GM12873 (cell line): ENCODE results near the gene LRP1.

Experiments
- TF ChIP-seq, protein P1 (sequence below): IDR thresholded peaks from 2 replicates; pipeline ENCODE4 v1.5.1; 2012; ENCODE audit warnings: low read depth, mild to moderate bottlenecking, moderate library complexity, low read length, control low read depth; ENCODE audit not compliant: insufficient read depth; ENCODE audit errors: missing control alignments

LRP1 gene

DNA sequence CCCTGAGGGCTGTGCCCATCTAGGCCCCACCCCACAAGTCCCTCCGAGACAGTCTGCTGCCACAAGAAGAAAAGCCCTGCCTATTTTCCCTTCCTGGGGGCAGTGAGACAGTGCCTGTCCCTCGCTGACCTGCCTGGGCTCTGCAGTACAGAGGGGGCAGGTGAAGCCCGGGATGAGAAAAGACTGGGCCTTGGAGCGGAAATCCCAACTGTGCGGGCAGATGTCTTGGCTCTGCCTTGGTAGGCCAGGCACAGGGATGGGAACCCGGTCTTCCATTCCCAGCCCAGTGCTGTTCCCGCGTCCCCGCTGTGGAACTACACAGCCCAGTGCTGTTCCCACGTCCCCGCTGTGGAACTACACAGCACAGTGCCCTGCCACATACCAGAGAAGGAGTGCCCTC is 75.5 kb downstream of the LRP1 start:
- TF ChIP-seq, protein P1, sequence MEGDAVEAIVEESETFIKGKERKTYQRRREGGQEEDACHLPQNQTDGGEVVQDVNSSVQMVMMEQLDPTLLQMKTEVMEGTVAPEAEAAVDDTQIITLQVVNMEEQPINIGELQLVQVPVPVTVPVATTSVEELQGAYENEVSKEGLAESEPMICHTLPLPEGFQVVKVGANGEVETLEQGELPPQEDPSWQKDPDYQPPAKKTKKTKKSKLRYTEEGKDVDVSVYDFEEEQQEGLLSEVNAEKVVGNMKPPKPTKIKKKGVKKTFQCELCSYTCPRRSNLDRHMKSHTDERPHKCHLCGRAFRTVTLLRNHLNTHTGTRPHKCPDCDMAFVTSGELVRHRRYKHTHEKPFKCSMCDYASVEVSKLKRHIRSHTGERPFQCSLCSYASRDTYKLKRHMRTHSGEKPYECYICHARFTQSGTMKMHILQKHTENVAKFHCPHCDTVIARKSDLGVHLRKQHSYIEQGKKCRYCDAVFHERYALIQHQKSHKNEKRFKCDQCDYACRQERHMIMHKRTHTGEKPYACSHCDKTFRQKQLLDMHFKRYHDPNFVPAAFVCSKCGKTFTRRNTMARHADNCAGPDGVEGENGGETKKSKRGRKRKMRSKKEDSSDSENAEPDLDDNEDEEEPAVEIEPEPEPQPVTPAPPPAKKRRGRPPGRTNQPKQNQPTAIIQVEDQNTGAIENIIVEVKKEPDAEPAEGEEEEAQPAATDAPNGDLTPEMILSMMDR: no peak

DNA sequence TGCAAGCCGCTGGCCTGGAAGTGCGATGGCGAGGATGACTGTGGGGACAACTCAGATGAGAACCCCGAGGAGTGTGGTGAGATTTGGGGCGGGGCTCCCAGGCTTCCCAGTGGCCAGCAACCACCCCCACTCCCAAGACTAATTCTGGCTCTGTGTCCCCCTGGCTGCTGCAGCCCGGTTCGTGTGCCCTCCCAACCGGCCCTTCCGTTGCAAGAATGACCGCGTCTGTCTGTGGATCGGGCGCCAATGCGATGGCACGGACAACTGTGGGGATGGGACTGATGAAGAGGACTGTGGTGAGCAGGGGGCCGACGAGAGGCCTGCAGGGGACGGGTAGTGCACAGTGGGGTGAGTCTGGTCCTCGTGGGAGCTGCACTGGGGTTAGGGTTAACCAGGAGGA is 76.2 kb downstream of the LRP1 start:
- TF ChIP-seq, protein P1: no peak

DNA sequence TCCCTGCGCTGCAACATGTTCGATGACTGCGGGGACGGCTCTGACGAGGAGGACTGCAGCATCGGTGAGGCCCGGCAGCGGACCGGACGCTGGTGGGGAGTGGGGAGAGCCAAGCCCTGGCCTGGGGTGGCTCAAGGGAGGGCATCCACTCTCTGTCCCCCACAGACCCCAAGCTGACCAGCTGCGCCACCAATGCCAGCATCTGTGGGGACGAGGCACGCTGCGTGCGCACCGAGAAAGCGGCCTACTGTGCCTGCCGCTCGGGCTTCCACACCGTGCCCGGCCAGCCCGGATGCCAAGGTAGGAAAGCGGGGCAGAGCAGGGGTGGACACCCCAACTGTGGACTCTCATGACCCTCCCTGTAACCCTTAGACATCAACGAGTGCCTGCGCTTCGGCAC is 76.9 kb downstream of the LRP1 start:
- TF ChIP-seq, protein P1: no peak

DNA sequence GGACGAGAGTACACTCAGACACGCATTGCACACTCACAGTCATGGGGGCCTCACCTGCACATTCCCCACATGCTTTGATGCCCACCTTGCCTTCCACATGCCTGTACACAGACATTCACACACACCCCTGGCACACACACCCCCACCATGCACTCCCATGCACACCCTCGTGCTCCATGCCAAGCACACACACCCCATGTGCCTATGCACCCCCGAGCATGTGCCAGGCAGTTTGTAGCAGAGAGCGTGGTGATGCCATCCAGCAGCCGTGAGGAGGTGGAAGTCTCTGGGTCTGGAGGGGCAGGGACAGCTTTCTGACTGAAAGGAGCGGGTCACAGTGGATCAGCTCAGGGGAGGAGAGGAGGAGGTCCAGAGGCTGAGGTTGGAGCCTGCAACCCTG is 77.6 kb downstream of the LRP1 start:
- TF ChIP-seq, protein P1: no peak

DNA sequence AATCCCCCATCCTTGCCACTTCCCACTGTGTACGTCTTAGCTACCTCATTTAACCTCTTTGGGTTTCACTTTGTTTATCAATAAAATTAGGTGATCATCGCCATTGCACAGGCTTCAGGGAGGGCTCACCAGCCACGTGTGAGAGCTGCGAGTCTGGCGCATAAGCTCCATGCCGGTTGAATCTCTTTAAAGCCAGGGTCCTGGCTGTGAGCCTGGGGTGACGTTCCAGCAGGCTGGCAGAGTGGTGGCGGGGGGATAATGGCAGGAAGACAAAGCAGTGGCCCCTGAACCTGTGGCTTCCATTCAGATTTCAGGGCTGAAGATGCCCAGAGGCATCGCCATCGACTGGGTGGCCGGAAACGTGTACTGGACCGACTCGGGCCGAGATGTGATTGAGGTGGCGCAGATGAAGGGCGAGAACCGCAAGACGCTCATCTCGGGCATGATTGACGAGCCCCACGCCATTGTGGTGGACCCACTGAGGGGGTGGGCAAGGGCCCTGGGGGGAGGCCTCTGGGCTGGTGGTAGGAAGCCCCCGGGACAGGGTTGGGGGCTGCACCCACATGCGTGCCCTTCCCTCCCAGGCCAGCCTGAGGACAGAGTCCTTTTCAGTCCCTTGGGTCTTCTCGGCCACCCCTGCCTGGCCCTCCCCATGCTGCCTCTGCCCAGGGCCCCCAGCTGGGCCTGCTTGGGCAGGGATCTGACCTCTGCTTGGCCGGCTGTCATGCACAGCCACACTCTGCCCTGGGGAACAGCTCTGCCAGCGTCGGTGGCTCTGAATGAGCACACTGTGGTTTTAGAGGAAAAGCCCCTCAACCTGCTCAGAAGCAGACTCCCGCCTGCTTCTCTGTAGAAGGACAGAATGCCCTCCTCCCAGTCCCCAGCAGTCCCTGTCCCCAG is 79.7 kb downstream of the LRP1 start:
- TF ChIP-seq, protein P1: no peak

DNA sequence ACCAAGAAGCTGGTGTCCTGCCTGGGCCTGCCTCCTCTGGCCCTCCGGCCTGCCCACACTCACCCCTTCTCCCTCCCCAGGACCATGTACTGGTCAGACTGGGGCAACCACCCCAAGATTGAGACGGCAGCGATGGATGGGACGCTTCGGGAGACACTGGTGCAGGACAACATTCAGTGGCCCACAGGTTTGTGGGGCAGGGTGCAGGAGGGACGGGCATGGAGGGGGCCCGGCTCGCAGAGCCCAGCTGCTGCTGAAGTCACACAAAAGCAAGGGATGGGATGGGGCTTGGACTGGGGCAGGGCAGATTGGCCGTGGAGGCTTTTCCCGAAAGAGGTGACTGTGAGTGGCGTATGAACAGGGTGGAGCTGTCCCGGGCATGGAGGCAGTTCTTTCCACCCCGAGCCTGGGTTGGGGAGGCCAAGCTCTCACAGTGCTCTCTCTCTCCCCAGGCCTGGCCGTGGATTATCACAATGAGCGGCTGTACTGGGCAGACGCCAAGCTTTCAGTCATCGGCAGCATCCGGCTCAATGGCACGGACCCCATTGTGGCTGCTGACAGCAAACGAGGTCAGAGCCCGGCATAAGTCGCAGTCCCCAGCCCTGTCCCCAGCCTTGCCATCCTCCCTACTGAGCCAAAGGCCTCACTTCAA is 80.5 kb downstream of the LRP1 start:
- TF ChIP-seq, protein P1: no peak

DNA sequence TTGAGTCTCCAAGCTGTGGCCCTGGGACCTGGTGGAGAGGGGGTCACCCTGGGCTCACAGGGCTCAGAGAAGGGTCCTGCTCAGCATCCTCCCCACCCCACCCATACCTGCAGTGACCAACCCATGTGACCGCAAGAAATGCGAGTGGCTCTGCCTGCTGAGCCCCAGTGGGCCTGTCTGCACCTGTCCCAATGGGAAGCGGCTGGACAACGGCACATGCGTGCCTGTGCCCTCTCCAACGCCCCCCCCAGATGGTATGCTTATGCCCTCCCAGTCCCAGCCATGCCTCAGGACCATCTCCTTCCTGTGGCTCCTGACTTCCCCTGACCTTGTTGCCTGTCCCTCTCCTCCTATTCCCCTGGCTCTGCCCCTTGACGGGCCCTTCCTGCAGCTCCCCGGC is 81.6 kb downstream of the LRP1 start:
- TF ChIP-seq, protein P1: no peak
